Measurements from ENCODE around the gene PPP6R3. TPM values are rescaled to one million over a fixed set of nuclear protein-coding genes. Genes with fewer than 3 reads are reported as not detected.

PPP6R3 gene
- total and polyA plus RNA-seq, 2 donors (not counting 3 experiments of a cell fraction or from before 2014, with no cell fraction given), result 31.7 to 98.8 TPM

- no peaks in the 10 kb centered on the region for H3K79me2 ChIP-seq (ENCODE audit: control insufficient read depth, insufficient read depth, low read length)
- intact Hi-C loops (cut with micrococcal nuclease), result no loop called here
- H4K20me1 ChIP-seq (replicated peaks; ENCODE audit: control insufficient read depth, extremely low read depth, insufficient read depth, low read length), result no peaks in the 10 kb centered on the region
- H3K9me1 ChIP-seq (replicated peaks; ENCODE audit: control insufficient read depth, extremely low read depth, insufficient read depth, low read length), result no peaks in the 10 kb centered on the region
- H2AFZ ChIP-seq (ENCODE audit: low read depth, low read length), result no peak overlapping the region
- POLR2A ChIA-PET, result no interaction called here
- DNase-seq (ENCODE audit: low read depth, low spot score) (no peak), FAIRE-seq (no peak)
- no peak overlapping the region for H3K9ac ChIP-seq (replicated peaks; ENCODE audit: extremely low read depth, insufficient read depth, low read length)
- H3K27ac ChIP-seq (ENCODE audit: insufficient read depth, low read depth, low read length), result no peak overlapping the region
- peaks cover 14% of the 10 kb centered on the region for H3K4me1 ChIP-seq (ENCODE audit: control insufficient read depth, extremely low read depth, insufficient read depth, low read length)
- CTCF ChIA-PET, result interaction anchor here (2.6 kb wide), 1 partner anchor 184 kb away, joined by 9 read pairs; no protein-coding TSS in a partner anchor
- H3K4me2 ChIP-seq (ENCODE audit: insufficient read depth, low read length), result no peak overlapping the region
- no peaks in the 10 kb centered on the region for H3K9me3 ChIP-seq (replicated peaks; ENCODE audit: control insufficient read depth, insufficient read depth, low read length)
- H3K4me3 ChIP-seq (replicated peaks in 1 of 3; ENCODE audit: insufficient read depth in 1 of 3, low read depth in 1 of 3, low read length in 3 of 3), result no peak overlapping the region
- H3K27me3 ChIP-seq (ENCODE audit: control insufficient read depth in 2 of 2, insufficient read depth in 2 of 2, low read length in 2 of 2), result no peaks in the 10 kb centered on the region
- TF ChIP-seq MYC (IDR thresholded peaks at IDR 0.05; ENCODE audit: low read depth, low read length), result no peak
- TF ChIP-seq POLR2AphosphoS5 (IDR thresholded peaks at IDR 0.05; ENCODE audit: insufficient read depth, low read depth, low read length), result no peak
- TF ChIP-seq CTCF (IDR thresholded peaks at IDR 0.05; ENCODE audit: extremely low read depth in 1 of 2, insufficient read depth in 1 of 2, low read depth in 1 of 2, low read length in 2 of 2), result no peak
- H3K36me3 ChIP-seq (ENCODE audit: control insufficient read depth in 2 of 2, extremely low read depth in 1 of 2, insufficient read depth in 2 of 2, low read length in 2 of 2), result peaks cover 0 to 28% of the 10 kb centered on the region in 2 experiments
- dilution Hi-C loops (cut with MboI; ENCODE audit: extremely low pct_ligation_motif_present, low sequenced_read_pairs), result no loop called here
- BruUV-seq (replicated peaks), result no TSS peak
Observed at GRCh38 chr11:68441466-68442230, 18.9 kb upstream of the PPP6R3 start.

GRCh38 chr11:68442433-68442832, 18.1 kb upstream of the PPP6R3 start:
- intact Hi-C loops (cut with micrococcal nuclease) (no loop called here), dilution Hi-C loops (cut with MboI; ENCODE audit: extremely low pct_ligation_motif_present, low sequenced_read_pairs) (no loop called here)
- FAIRE-seq, result no peak

More at GRCh38 chr11:68442433-68442832, 18.1 kb upstream of the PPP6R3 start:
- H3K4me3 ChIP-seq (replicated peaks in 1 of 3; ENCODE audit: insufficient read depth in 1 of 3, low read depth in 1 of 3, low read length in 3 of 3), result no peak overlapping the region
- peaks cover 0 to 28% of the 10 kb centered on the region in 2 experiments for H3K36me3 ChIP-seq (ENCODE audit: control insufficient read depth in 2 of 2, extremely low read depth in 1 of 2, insufficient read depth in 2 of 2, low read length in 2 of 2)
- BruUV-seq (replicated peaks), result no TSS peak
- TF ChIP-seq CTCF (IDR thresholded peaks at IDR 0.05; ENCODE audit: extremely low read depth in 1 of 2, insufficient read depth in 1 of 2, low read depth in 1 of 2, low read length in 2 of 2) (no peak), EZH2 (IDR thresholded peaks at IDR 0.05; ENCODE audit: borderline replicate concordance, low read depth, low read length, severe bottlenecking) (no peak), JUN (IDR thresholded peaks at IDR 0.05; ENCODE audit: borderline replicate concordance, insufficient read depth, insufficient read length, low read depth) (no peak), POLR2A (IDR thresholded peaks at IDR 0.05; ENCODE audit: low read depth, low read length) (no peak), MYC (IDR thresholded peaks at IDR 0.05; ENCODE audit: low read depth, low read length) (no peak), FOS (IDR thresholded peaks at IDR 0.05; ENCODE audit: borderline replicate concordance, insufficient read depth, low read length) (no peak), MAX (IDR thresholded peaks at IDR 0.05; ENCODE audit: insufficient read depth, insufficient read length) (no peak), GATA2 (IDR thresholded peaks at IDR 0.05; ENCODE audit: insufficient read depth, insufficient read length, low read depth, low read length) (no peak), POLR2AphosphoS5 (IDR thresholded peaks at IDR 0.05; ENCODE audit: insufficient read depth, low read depth, low read length) (no peak)
- no peaks in the 10 kb centered on the region for H3K9me1 ChIP-seq (replicated peaks; ENCODE audit: control insufficient read depth, extremely low read depth, insufficient read depth, low read length)
- H3K9ac ChIP-seq (replicated peaks; ENCODE audit: extremely low read depth, insufficient read depth, low read length), result no peak overlapping the region
- no peaks in the 10 kb centered on the region for H3K27me3 ChIP-seq (ENCODE audit: control insufficient read depth in 2 of 2, insufficient read depth in 2 of 2, low read length in 2 of 2)
- ChIA-PET CTCF (interaction anchor here (2.6 kb wide), 1 partner anchor 185 kb away, joined by 9 read pairs; no protein-coding TSS in a partner anchor), POLR2A (no interaction called here)
- H4K20me1 ChIP-seq (replicated peaks; ENCODE audit: control insufficient read depth, extremely low read depth, insufficient read depth, low read length), result no peaks in the 10 kb centered on the region
- no peak for DNase-seq (ENCODE audit: low read depth, low spot score)
- H2AFZ ChIP-seq (ENCODE audit: low read depth, low read length), result no peak overlapping the region
- H3K79me2 ChIP-seq (ENCODE audit: control insufficient read depth, insufficient read depth, low read length), result no peaks in the 10 kb centered on the region
- H3K27ac ChIP-seq (ENCODE audit: insufficient read depth, low read depth, low read length), result no peak overlapping the region
- peaks cover 6% of the 10 kb centered on the region for H3K4me1 ChIP-seq (ENCODE audit: control insufficient read depth, extremely low read depth, insufficient read depth, low read length)
- no peaks in the 10 kb centered on the region for H3K9me3 ChIP-seq (replicated peaks; ENCODE audit: control insufficient read depth, insufficient read depth, low read length)
- no peak overlapping the region for H3K4me2 ChIP-seq (ENCODE audit: insufficient read depth, low read length)

Measured in endothelial cell of umbilical vein (primary cell).